Naive thymus-derived CD4-positive, alpha-beta T cell (primary cell): ENCODE results near the gene RETREG2. TPM values are rescaled to one million over a fixed set of nuclear protein-coding genes. Genes with fewer than 3 reads are reported as not detected.
"Not testable (repeated sequence)": the region's sequence is repeated elsewhere in the genome, so short reads cannot be mapped to it uniquely, and the experiment has no call there.

Source experiments
- ATAC-seq: fragments of 150-1000 bp; cut with Tn5 transposase; 2 replicates; pipeline ENCODE4 v1.10.0; 2021; ENCODE audit warnings: mild to moderate bottlenecking, moderate library complexity
- CTCF ChIA-PET: fragments of 350-600 bp; sonication (Branson Sonifier 250); formaldehyde crosslinking; loops from one replicate; lab custom pipeline; 2021; ENCODE audit warnings: antibody characterized with exemption; lab: Charles Lee
- POLR2A ChIA-PET: fragments of 350-600 bp; sonication (Branson Sonifier 250); formaldehyde crosslinking; loops from one replicate; lab custom pipeline; 2021; ENCODE audit warnings: antibody characterized with exemption, inconsistent platforms; lab: Charles Lee
- DNase-seq, 9 donors: peaks; one replicate each; pipeline versions ENCODE4 v3.0.0 to v3.0.0-alpha.2; 2020 to 2022; ENCODE audit warnings: mixed read lengths in 1 of 9
- H3K27ac ChIP-seq: one replicate; pipeline ENCODE4 v1.7.0; 2013; ENCODE audit warnings: mild to moderate bottlenecking, low read depth, low read length, moderate library complexity
- H3K27me3 ChIP-seq, 2 donors: one replicate each; pipeline ENCODE4 v1.7.0; 2013; ENCODE audit warnings: low read length in 2 of 2, mild to moderate bottlenecking in 2 of 2, moderate library complexity in 2 of 2; ENCODE audit not compliant: control insufficient read depth in 2 of 2, insufficient read depth in 2 of 2
- H3K36me3 ChIP-seq, 3 experiments: 1 replicate in 2 of 3; 2 replicates in 1 of 3; pipeline ENCODE4 v1.7.0; 2013; ENCODE audit warnings: low read length in 3 of 3, mild to moderate bottlenecking in 3 of 3, moderate library complexity in 1 of 3; ENCODE audit not compliant: insufficient read depth in 3 of 3, control insufficient read depth in 2 of 3
- H3K4me1 ChIP-seq, 2 donors: one replicate each; pipeline ENCODE4 v1.7.0; 2013; ENCODE audit warnings: low read length in 2 of 2, mild to moderate bottlenecking in 2 of 2, moderate library complexity in 1 of 2; ENCODE audit not compliant: control insufficient read depth in 2 of 2, insufficient read depth in 2 of 2
- H3K4me3 ChIP-seq: 2 replicates; pipeline ENCODE4 v1.7.0; 2013; ENCODE audit warnings: mild to moderate bottlenecking, low read length
- H3K9me3 ChIP-seq, 3 experiments: 1 replicate in 2 of 3; 2 replicates in 1 of 3; pipeline ENCODE4 v1.7.0; 2013; ENCODE audit warnings: low read length in 3 of 3; ENCODE audit not compliant: control insufficient read depth in 2 of 3
- H3K27ac Mint-ChIP-seq, 9 donors: one replicate each; pipeline ENCODE4 v1.8.0; 2020 to 2022; ENCODE audit warnings: mixed read lengths in 9 of 9, mild to moderate bottlenecking in 8 of 9, moderate library complexity in 5 of 9, inconsistent platforms in 2 of 9
- H3K27me3 Mint-ChIP-seq, 5 donors: one replicate each; pipeline ENCODE4 v1.8.0; 2021 to 2022; ENCODE audit warnings: mixed read lengths in 5 of 5, mild to moderate bottlenecking in 1 of 5
- H3K36me3 Mint-ChIP-seq, 5 donors: one replicate each; pipeline ENCODE4 v1.8.0; 2020 to 2022; ENCODE audit warnings: mixed read lengths in 5 of 5, mild to moderate bottlenecking in 3 of 5, inconsistent platforms in 1 of 5
- H3K4me1 Mint-ChIP-seq, 7 donors: one replicate each; pipeline ENCODE4 v1.8.0; 2020 to 2022; ENCODE audit warnings: mixed read lengths in 7 of 7, mild to moderate bottlenecking in 3 of 7, inconsistent platforms in 1 of 7
- H3K4me3 Mint-ChIP-seq, 10 donors: one replicate each; pipeline ENCODE4 v1.8.0; 2020 to 2022; ENCODE audit warnings: mild to moderate bottlenecking in 10 of 10, mixed read lengths in 10 of 10, moderate library complexity in 6 of 10, inconsistent platforms in 2 of 10
- H3K9me3 Mint-ChIP-seq, 11 donors: one replicate each; pipeline ENCODE4 v1.8.0; 2020 to 2022; ENCODE audit warnings: mixed read lengths in 11 of 11, mild to moderate bottlenecking in 4 of 11, inconsistent platforms in 1 of 11, moderate library complexity in 1 of 11
- intact Hi-C, 2 donors: fragments of 100-400 bp; cut with micrococcal nuclease; formaldehyde crosslinking; loops; one replicate each; pipeline ENCODE4 v1.15.1; 2023
- polyA plus RNA-seq, 2 donors: library from polyadenylated mRNA; unstranded; fragments of 300-500 nt; fragmentation: Illumina TruSeq; gene quantifications; one replicate each; pipeline ENCODE4 v1.2.3, GENCODE V29; 2021
- total RNA-seq, 6 experiments: library from RNA in 5 of 6; stranded (reverse) in 5 of 6; gene quantifications; 1 replicate in 5 of 6; 2 replicates in 1 of 6; pipeline ENCODE4 v1.2.3 and lab custom pipeline; 2021 to 2026

The RETREG2 gene
- total and polyA plus RNA-seq, 7 experiments from 2014 or later, result 58.5 to 124 (median 83.9) TPM

DNA sequence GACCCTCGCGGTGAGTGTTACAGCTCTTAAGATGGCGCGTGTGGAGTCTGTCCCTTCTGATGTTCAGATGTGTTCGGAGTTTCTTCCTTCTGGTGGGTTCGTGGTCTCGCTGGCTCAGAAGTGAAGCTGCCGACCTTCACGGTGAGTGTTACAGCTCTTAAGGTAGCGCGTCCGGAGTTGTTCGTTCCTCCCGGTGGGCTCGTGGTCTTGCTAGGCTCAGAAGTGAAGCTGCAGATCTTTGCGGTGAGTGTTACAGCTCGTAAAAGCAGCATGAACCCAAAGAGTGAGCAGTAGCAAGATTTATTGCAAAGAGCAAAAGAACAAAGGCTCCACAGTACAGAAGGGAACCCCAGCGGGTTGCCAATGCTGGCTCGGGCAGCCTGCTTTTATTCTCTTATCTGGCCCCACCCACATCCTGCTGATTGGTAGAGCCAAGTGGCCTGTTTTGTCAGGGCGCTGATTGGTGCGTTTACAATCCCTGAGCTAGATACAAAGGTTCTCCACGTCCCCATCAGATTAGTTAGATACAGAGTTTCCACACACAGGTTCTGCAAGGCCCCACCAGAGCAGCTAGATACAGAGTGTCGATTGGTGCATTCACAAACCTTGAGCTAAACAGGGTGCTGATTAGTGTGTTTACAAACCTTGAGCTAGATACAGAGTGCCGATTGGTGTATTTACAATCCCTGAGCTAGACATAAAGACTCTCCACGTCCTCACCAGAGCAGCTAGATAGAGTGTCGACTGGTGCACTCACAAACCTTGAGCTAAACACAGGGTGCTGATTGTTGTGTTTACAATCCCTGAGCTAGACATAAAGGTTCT is 22.6 kb downstream of the RETREG2 start:
- H3K9me3 Mint-ChIP-seq, H3K36me3 ChIP-seq, H3K27me3 ChIP-seq, H3K36me3 Mint-ChIP-seq, intact Hi-C loops, H3K4me1 ChIP-seq, H3K9me3 ChIP-seq, ATAC-seq: not testable (repeated sequence)
- Mint-ChIP-seq H3K4me1 (peaks cover 6 to 22% (median 12%) of the 10 kb centered on the region in 7 donors), H3K27ac (peak overlapping the region; percentile 56 to 94 (median 80)), H3K4me3 (peak overlapping the region; percentile 53 to 91 (median 82)), H3K27me3 (peaks cover 0 to 12% (median 8%) of the 10 kb centered on the region in 5 donors)
- ChIA-PET POLR2A (interaction anchor here (0.6 to 17.4 kb wide), 6 partner anchors 11 to 54 kb away, joined by 3 to 343 read pairs (median 8); partner anchors contain the start of genes CNPPD1 and SLC23A3), CTCF (interaction anchor here (1.3 kb wide), 1 partner anchor 80 kb away, joined by 3 read pairs; no protein-coding TSS in a partner anchor)
- peak overlapping the region; percentile 14 for H3K27ac ChIP-seq
- H3K4me3 ChIP-seq, result peak overlapping the region; percentile 41
- peak in 6 of 9 donors; percentile 21 to 46 (median 32) for DNase-seq

DNA sequence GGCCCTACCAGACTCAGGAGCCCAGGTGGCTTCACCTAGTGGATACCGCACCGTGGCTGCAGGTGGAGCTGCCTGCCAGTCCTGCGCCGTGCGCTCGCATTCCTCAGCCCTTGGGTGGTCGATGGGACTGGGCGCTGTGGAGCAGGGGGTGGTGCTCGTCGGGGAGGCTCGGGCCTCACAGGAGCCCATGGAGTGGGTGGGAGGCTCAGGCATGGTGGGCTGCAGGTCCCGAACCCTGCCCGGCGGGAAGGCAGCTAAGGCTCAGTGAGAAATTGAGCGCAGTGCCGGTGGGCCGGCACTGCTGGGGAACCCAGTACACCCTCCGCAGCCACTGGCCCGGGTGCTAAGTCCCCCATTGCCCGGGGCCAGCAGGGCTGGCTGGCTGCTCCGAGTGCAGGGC is 23.3 kb downstream of the RETREG2 start:
- intact Hi-C loops, H3K36me3 Mint-ChIP-seq, H3K27me3 ChIP-seq, ATAC-seq, H3K9me3 ChIP-seq, H3K27ac ChIP-seq, H3K9me3 Mint-ChIP-seq, H3K4me3 ChIP-seq, H3K36me3 ChIP-seq, H3K4me3 Mint-ChIP-seq: not testable (repeated sequence)
- H3K4me1 ChIP-seq, result peaks cover 10 to 15% of the 10 kb centered on the region in 2 donors
- Mint-ChIP-seq H3K27me3 (peaks cover 0 to 12% (median 8%) of the 10 kb centered on the region in 5 donors), H3K27ac (peak overlapping the region in 1 of 9 donors; percentile 37), H3K4me1 (peaks cover 10 to 26% (median 16%) of the 10 kb centered on the region in 7 donors)
- peak in 1 of 9 donors; percentile 9 for DNase-seq
- ChIA-PET POLR2A (interaction anchor here (2.9 to 17.4 kb wide), 3 partner anchors 10 to 28 kb away, joined by 11 to 343 read pairs (median 21); partner anchors contain the start of genes CNPPD1 and SLC23A3), CTCF (interaction anchor here (1.3 kb wide), 1 partner anchor 80 kb away, joined by 3 read pairs; no protein-coding TSS in a partner anchor)

DNA sequence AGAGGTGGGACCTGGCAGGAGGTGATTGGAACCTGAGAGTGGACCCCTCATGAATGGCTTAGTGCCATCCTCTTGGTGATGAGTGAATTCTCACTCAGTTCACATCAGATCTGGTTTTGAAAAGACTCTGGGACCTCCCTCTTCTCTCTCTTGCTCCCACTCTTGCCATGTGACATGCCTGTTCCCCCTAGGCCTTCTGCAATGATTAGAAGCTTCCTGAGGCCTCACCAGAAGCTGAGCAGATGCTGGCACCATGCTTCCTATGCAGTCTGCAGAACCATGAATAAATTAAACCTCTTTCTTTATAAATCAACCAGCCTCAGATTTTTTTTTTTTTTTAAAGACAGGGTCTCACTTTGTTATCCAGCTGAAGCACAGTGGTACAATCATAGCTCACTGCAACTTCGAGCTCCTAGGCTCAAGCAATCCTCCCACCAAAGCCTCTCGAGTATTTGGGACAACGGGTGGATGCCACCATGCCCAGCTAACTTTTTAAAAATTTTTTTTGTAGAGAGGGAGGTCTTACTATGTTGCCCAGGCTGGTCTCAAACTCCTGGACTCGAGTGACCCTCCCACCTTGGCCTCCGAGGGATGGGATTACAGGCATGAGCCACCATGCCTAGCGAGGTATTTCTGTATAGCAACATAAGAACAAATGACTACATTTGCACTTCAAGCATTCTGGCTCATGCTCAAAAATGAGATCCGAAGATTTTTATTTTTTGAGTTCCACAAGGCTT is 26.5 kb downstream of the RETREG2 start:
- Mint-ChIP-seq H3K9me3 (peaks cover 0 to 5% (median 0%) of the 10 kb centered on the region in 11 donors), H3K4me1 (peaks cover 10 to 40% (median 36%) of the 10 kb centered on the region in 7 donors), H3K36me3 (peaks cover 0 to 16% (median 0%) of the 10 kb centered on the region in 5 donors), H3K27ac (peak overlapping the region in 6 of 9 donors; percentile 26 to 96 (median 56)), H3K27me3 (peaks cover 0 to 2% (median under 1%) of the 10 kb centered on the region in 5 donors), H3K4me3 (peak overlapping the region in 2 of 10 donors; percentile 51 to 92)
- CTCF ChIA-PET, result interaction anchor here (1.0 to 2.5 kb wide), 2 partner anchors 34 to 46 kb away, joined by 3 to 9 read pairs; no protein-coding TSS in a partner anchor
- H3K9me3 ChIP-seq, result no peaks in the 10 kb centered on the region
- peaks cover 17 to 19% of the 10 kb centered on the region in 2 donors for H3K4me1 ChIP-seq
- POLR2A ChIA-PET, result interaction anchor here (0.7 to 17.4 kb wide), 7 partner anchors 19 to 93 kb away, joined by 3 to 343 read pairs (median 5); partner anchors contain the start of genes CNPPD1, DNAJB2 and SLC23A3
- ATAC-seq (no peak), DNase-seq (peak in 1 of 9 donors; percentile 16)
- no peaks in the 10 kb centered on the region for H3K27me3 ChIP-seq
- no peak overlapping the region for H3K27ac ChIP-seq
- no peak overlapping the region for H3K4me3 ChIP-seq
- H3K36me3 ChIP-seq, result peaks cover 9 to 19% (median 11%) of the 10 kb centered on the region in 3 experiments
- intact Hi-C loops, result loop anchor here (5.0 kb wide), 3 partner anchors 293 to 393 kb away; partner anchors contain the start of genes CHPF (in 1 of the 2), GMPPA (in 1 of the 2), STK11IP (in 1 of the 2) and TMEM198 (in 1 of the 2)

DNA sequence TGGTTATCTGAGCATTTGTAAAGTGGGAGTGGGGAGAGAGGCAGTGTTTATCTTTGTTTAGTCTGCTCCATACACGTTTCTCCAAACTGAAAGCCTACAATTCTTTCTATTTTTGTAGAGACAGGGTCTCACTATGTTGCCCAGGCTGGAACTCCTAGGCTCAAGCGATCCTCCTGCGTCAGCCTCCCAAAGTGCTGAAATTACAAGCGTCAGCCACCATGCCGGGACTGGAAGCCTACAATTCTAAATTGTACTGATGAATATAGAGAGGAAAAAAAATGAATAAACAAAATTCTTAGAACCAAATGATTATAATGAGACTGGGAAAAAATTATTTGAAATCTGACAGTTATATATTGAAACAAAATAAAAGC is 27.1 kb downstream of the RETREG2 start:
- no peaks in the 10 kb centered on the region for H3K9me3 ChIP-seq
- H3K27me3 Mint-ChIP-seq, result no peaks in the 10 kb centered on the region
- ChIA-PET POLR2A (interaction anchor here (1.1 to 17.4 kb wide), 7 partner anchors 10 to 90 kb away, joined by 3 to 343 read pairs (median 21); partner anchors contain the start of genes CNPPD1, DNAJB2 and SLC23A3), CTCF (interaction anchor here (1.4 kb wide), 2 partner anchors 23 to 90 kb away, joined by 3 to 4 read pairs; no protein-coding TSS in a partner anchor)
- peaks cover 0 to 5% (median 0%) of the 10 kb centered on the region in 11 donors for H3K9me3 Mint-ChIP-seq
- H3K36me3 ChIP-seq, result peaks cover 9 to 19% (median 11%) of the 10 kb centered on the region in 3 experiments
- H3K4me1 ChIP-seq, result peaks cover 13 to 19% of the 10 kb centered on the region in 2 donors
- H3K27me3 ChIP-seq, result no peaks in the 10 kb centered on the region
- peak overlapping the region in 8 of 9 donors; percentile 21 to 99 (median 77) for H3K27ac Mint-ChIP-seq
- H3K4me1 Mint-ChIP-seq, result peaks cover 9 to 43% (median 37%) of the 10 kb centered on the region in 7 donors
- H3K4me3 ChIP-seq, result no peak overlapping the region
- H3K27ac ChIP-seq, result no peak overlapping the region
- peaks cover 0 to 16% (median 0%) of the 10 kb centered on the region in 5 donors for H3K36me3 Mint-ChIP-seq
- intact Hi-C loops, result loop anchor here (5.0 kb wide), 3 partner anchors 292 to 392 kb away; partner anchors contain the start of genes CHPF (in 1 of the 2), GMPPA (in 1 of the 2), STK11IP (in 1 of the 2) and TMEM198 (in 1 of the 2)
- H3K4me3 Mint-ChIP-seq, result peak overlapping the region in 6 of 10 donors; percentile 26 to 98 (median 36)
- DNase-seq (peak in 1 of 9 donors; percentile 15), ATAC-seq (no peak)

DNA sequence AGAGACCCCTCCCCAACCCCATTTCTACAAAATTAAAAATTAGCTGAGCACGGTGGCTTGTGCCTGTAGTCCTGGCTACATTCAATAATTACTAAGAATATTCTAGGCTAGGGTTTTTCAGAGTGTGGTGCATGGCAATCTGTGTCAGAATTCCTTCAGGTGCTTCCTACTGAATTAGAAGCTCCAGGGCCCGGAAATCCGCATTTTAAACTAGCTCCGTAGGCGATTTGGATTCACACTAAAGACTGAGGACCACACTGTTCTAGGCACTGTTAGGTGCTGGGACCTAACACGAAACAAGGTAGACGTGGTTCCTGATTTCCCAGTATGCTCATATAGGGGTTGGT is 27.9 kb downstream of the RETREG2 start:
- DNase-seq (no peak), ATAC-seq (no peak)
- Histone ChIP-seq H3K27me3 (no peaks in the 10 kb centered on the region), H3K4me3 (peak overlapping the region; percentile 98), H3K4me1 (peaks cover 15 to 23% of the 10 kb centered on the region in 2 donors), H3K36me3 (peaks cover 9 to 19% (median 11%) of the 10 kb centered on the region in 3 experiments), H3K9me3 (no peaks in the 10 kb centered on the region), H3K27ac (peak overlapping the region; percentile 92)
- H3K4me3 Mint-ChIP-seq, result peak overlapping the region; percentile 77 to 98 (median 94)
- peaks cover 0 to 16% (median 0%) of the 10 kb centered on the region in 5 donors for H3K36me3 Mint-ChIP-seq
- H3K9me3 Mint-ChIP-seq, result peaks cover 0 to 5% (median 0%) of the 10 kb centered on the region in 11 donors
- POLR2A ChIA-PET, result interaction anchor here (0.8 to 17.4 kb wide), 21 partner anchors 9 to 809 kb away, joined by 3 to 343 read pairs (median 6); partner anchors contain the start of genes ABCB6, ANKZF1, ATG9A and CNPPD1
- CTCF ChIA-PET, result interaction anchor here (0.6 to 4.8 kb wide), 10 partner anchors 10 to 89 kb away, joined by 3 to 54 read pairs (median 4); partner anchors contain the start of gene CNPPD1
- intact Hi-C loops, result loop anchor here (1.0 to 5.0 kb wide), 19 partner anchors 12 to 547 kb away; partner anchors contain the start of genes ANKZF1 (in 2 of the 2), ATG9A (in 2 of the 2), DNAJB2 (in 2 of the 2) and GLB1L (in 2 of the 2)
- H3K27me3 Mint-ChIP-seq, result no peaks in the 10 kb centered on the region
- peak overlapping the region; percentile 96 to 99 (median 97) for H3K27ac Mint-ChIP-seq
- H3K4me1 Mint-ChIP-seq, result peaks cover 10 to 43% (median 37%) of the 10 kb centered on the region in 7 donors
